ENCODE results near the gene RASGRP3. TPM values are rescaled to one million over a fixed set of nuclear protein-coding genes. Genes with fewer than 3 reads are reported as not detected.
A peak's percentile ranks its signal among the peaks of the same experiment; 100 is the strongest.

RASGRP3 gene
- total and polyA plus RNA-seq, 2 donors (not counting 3 experiments of a cell fraction or from before 2014, with no cell fraction given) = 16.0 to 39.6 TPM

DNA sequence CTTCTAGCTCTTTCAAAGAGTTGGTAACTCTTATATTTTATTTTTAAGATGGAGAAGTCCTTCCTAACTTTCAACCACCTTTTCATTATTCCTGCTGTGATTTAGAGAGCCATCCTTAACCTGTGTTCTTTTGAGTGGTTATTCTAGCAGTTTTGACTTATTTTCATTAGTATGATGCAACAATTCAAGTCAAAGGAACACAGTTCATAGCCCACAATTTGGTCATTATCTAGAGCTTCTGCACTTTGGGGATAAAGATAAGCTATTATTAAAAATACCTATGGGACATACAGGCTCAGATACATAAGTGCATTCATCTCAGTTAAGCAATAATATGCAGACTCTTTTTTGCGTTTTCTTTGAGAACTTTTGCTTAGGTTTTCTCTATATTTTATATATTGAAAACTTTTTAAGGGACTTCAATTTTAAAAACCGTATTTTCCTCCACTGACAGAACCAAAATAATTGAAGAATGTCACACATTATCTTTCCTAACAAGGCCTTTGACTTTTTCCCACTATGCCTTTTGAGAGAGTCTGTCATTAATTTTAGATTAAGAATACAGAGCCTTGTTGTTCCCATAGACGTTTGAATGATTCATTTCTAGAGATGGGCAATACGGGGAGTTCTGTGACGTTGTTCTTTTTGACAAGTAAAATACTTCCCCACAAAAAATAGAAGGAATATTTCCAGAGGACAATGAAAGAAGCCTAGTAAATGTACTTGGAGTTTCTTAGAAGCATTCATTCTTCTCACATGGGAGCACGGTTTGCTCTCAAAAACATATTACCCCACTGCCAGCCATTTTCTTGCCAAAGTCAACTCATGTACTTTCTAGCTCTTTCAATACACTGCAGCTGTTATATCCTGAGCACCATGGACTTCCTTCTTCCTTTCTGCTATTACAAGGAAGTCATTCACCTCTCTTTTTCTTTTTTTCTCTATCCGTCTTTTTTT lies 42.9 kb upstream of the RASGRP3 start:
- H3K36me3 ChIP-seq (ENCODE audit: control insufficient read depth in 2 of 2, extremely low read depth in 1 of 2, insufficient read depth in 2 of 2, low read length in 2 of 2) = no peaks in the 10 kb centered on the region
- H3K9me3 ChIP-seq (replicated peaks; ENCODE audit: control insufficient read depth, insufficient read depth, low read length) = no peaks in the 10 kb centered on the region
- DNase-seq (ENCODE audit: low read depth, low spot score) = peak; percentile 70
- POLR2A ChIA-PET = no interaction called here
- CTCF ChIA-PET = interaction anchor here (0.8 to 3.8 kb wide), 6 partner anchors 8 to 150 kb away, joined by 5 to 20 read pairs (median 8); no protein-coding TSS in a partner anchor
- H3K9me1 ChIP-seq (replicated peaks; ENCODE audit: control insufficient read depth, extremely low read depth, insufficient read depth, low read length) = no peaks in the 10 kb centered on the region
- H3K4me1 ChIP-seq (ENCODE audit: control insufficient read depth, extremely low read depth, insufficient read depth, low read length) = peaks cover 19% of the 10 kb centered on the region
- H3K9ac ChIP-seq (replicated peaks; ENCODE audit: extremely low read depth, insufficient read depth, low read length) = no peak overlapping the region
- no peak for FAIRE-seq
- peaks cover 0 to 4% of the 10 kb centered on the region in 2 experiments for H3K27me3 ChIP-seq (ENCODE audit: control insufficient read depth in 2 of 2, insufficient read depth in 2 of 2, low read length in 2 of 2)
- dilution Hi-C loops (cut with MboI; ENCODE audit: extremely low pct_ligation_motif_present, low sequenced_read_pairs) = no loop called here
- no peak overlapping the region for H3K4me2 ChIP-seq (ENCODE audit: insufficient read depth, low read length)
- no peak for TF ChIP-seq POLR2A (IDR thresholded peaks at IDR 0.05; ENCODE audit: low read depth, low read length)
- H3K27ac ChIP-seq (ENCODE audit: insufficient read depth, low read depth, low read length) = no peak overlapping the region
- BruUV-seq (replicated peaks) = no TSS peak
- H4K20me1 ChIP-seq (replicated peaks; ENCODE audit: control insufficient read depth, extremely low read depth, insufficient read depth, low read length) = no peaks in the 10 kb centered on the region
- H3K79me2 ChIP-seq (ENCODE audit: control insufficient read depth, insufficient read depth, low read length) = no peaks in the 10 kb centered on the region
- intact Hi-C loops (cut with micrococcal nuclease) = loop anchor here (10.0 kb wide), 1 partner anchor 879 kb away; no protein-coding TSS in a partner anchor
- no peak overlapping the region for H3K4me3 ChIP-seq (replicated peaks in 1 of 3; ENCODE audit: insufficient read depth in 1 of 3, low read depth in 1 of 3, low read length in 3 of 3)
- H2AFZ ChIP-seq (ENCODE audit: low read depth, low read length) = peak overlapping the region; percentile 49

DNA sequence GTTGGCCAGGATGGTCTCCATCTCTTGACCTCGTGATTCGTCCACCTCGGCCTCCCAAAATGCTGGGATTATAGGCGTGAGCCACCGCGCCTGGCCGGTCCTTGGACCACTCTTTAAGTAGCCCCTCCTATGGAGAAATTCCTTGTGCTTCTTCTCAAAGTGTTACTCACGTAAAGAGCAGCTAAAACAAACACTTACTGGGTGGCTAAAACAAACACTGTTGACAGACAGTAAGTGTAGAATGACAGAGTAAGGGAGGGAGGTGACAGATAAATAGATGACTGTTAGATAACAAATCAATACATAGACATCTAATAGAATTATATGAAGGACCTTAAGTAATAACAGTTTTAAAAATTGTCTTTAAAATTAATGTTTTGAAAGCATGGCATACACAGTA lies 40.9 kb upstream of the RASGRP3 start:
- TSS peak; percentile 77 for BruUV-seq (replicated peaks)
- CTCF ChIA-PET = interaction anchor here (0.6 to 2.4 kb wide), 7 partner anchors 10 to 148 kb away, joined by 3 to 24 read pairs (median 4); no protein-coding TSS in a partner anchor
- Histone ChIP-seq H3K4me3 (replicated peaks in 1 of 3; ENCODE audit: insufficient read depth in 1 of 3, low read depth in 1 of 3, low read length in 3 of 3) (no peak overlapping the region), H2AFZ (ENCODE audit: low read depth, low read length) (no peak overlapping the region), H3K9me1 (replicated peaks; ENCODE audit: control insufficient read depth, extremely low read depth, insufficient read depth, low read length) (no peaks in the 10 kb centered on the region), H3K36me3 (ENCODE audit: control insufficient read depth in 2 of 2, extremely low read depth in 1 of 2, insufficient read depth in 2 of 2, low read length in 2 of 2) (no peaks in the 10 kb centered on the region), H3K9ac (replicated peaks; ENCODE audit: extremely low read depth, insufficient read depth, low read length) (peak overlapping the region; percentile 85), H3K4me2 (ENCODE audit: insufficient read depth, low read length) (peak overlapping the region; percentile 92), H3K9me3 (replicated peaks; ENCODE audit: control insufficient read depth, insufficient read depth, low read length) (no peaks in the 10 kb centered on the region), H3K27ac (ENCODE audit: insufficient read depth, low read depth, low read length) (peak overlapping the region; percentile 79), H3K27me3 (ENCODE audit: control insufficient read depth in 2 of 2, insufficient read depth in 2 of 2, low read length in 2 of 2) (peaks cover 0 to 4% of the 10 kb centered on the region in 2 experiments), H3K79me2 (ENCODE audit: control insufficient read depth, insufficient read depth, low read length) (no peaks in the 10 kb centered on the region), H4K20me1 (replicated peaks; ENCODE audit: control insufficient read depth, extremely low read depth, insufficient read depth, low read length) (no peaks in the 10 kb centered on the region), H3K4me1 (ENCODE audit: control insufficient read depth, extremely low read depth, insufficient read depth, low read length) (peaks cover 19% of the 10 kb centered on the region)
- DNase-seq (ENCODE audit: low read depth, low spot score) (no peak), FAIRE-seq (no peak)
- POLR2A ChIA-PET = interaction anchor here (1.0 kb wide), 1 partner anchor 13 kb away, joined by 4 read pairs; no protein-coding TSS in a partner anchor
- intact Hi-C loops (cut with micrococcal nuclease) = loop anchor here (5.0 to 10.0 kb wide), 2 partner anchors 143 to 881 kb away; no protein-coding TSS in a partner anchor
- dilution Hi-C loops (cut with MboI; ENCODE audit: extremely low pct_ligation_motif_present, low sequenced_read_pairs) = no loop called here
- TF ChIP-seq FOS (IDR thresholded peaks at IDR 0.05; ENCODE audit: borderline replicate concordance, insufficient read depth, low read length) (no peak), MYC (IDR thresholded peaks at IDR 0.05; ENCODE audit: low read depth, low read length) (no peak), GATA2 (IDR thresholded peaks at IDR 0.05; ENCODE audit: insufficient read depth, insufficient read length, low read depth, low read length) (no peak), JUN (IDR thresholded peaks at IDR 0.05; ENCODE audit: borderline replicate concordance, insufficient read depth, insufficient read length, low read depth) (no peak), EZH2 (IDR thresholded peaks at IDR 0.05; ENCODE audit: borderline replicate concordance, low read depth, low read length, severe bottlenecking) (no peak), POLR2A (IDR thresholded peaks at IDR 0.05; ENCODE audit: low read depth, low read length) (no peak), POLR2AphosphoS5 (IDR thresholded peaks at IDR 0.05; ENCODE audit: insufficient read depth, low read depth, low read length) (no peak)
- TF ChIP-seq, protein P1, sequence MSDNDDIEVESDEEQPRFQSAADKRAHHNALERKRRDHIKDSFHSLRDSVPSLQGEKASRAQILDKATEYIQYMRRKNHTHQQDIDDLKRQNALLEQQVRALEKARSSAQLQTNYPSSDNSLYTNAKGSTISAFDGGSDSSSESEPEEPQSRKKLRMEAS (IDR thresholded peaks at IDR 0.05; ENCODE audit: insufficient read depth, insufficient read length) = no peak
- TF ChIP-seq, protein P2, sequence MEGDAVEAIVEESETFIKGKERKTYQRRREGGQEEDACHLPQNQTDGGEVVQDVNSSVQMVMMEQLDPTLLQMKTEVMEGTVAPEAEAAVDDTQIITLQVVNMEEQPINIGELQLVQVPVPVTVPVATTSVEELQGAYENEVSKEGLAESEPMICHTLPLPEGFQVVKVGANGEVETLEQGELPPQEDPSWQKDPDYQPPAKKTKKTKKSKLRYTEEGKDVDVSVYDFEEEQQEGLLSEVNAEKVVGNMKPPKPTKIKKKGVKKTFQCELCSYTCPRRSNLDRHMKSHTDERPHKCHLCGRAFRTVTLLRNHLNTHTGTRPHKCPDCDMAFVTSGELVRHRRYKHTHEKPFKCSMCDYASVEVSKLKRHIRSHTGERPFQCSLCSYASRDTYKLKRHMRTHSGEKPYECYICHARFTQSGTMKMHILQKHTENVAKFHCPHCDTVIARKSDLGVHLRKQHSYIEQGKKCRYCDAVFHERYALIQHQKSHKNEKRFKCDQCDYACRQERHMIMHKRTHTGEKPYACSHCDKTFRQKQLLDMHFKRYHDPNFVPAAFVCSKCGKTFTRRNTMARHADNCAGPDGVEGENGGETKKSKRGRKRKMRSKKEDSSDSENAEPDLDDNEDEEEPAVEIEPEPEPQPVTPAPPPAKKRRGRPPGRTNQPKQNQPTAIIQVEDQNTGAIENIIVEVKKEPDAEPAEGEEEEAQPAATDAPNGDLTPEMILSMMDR (IDR thresholded peaks at IDR 0.05; ENCODE audit: extremely low read depth in 1 of 2, insufficient read depth in 1 of 2, low read depth in 1 of 2, low read length in 2 of 2) = no peak

Measured in endothelial cell of umbilical vein (primary cell).